Measurements from ENCODE around the gene CAV3.

GRCh38 chr3:8705575-8705974 is 28.0 kb upstream of the CAV3 start:
- TF ChIP-seq, protein P1, sequence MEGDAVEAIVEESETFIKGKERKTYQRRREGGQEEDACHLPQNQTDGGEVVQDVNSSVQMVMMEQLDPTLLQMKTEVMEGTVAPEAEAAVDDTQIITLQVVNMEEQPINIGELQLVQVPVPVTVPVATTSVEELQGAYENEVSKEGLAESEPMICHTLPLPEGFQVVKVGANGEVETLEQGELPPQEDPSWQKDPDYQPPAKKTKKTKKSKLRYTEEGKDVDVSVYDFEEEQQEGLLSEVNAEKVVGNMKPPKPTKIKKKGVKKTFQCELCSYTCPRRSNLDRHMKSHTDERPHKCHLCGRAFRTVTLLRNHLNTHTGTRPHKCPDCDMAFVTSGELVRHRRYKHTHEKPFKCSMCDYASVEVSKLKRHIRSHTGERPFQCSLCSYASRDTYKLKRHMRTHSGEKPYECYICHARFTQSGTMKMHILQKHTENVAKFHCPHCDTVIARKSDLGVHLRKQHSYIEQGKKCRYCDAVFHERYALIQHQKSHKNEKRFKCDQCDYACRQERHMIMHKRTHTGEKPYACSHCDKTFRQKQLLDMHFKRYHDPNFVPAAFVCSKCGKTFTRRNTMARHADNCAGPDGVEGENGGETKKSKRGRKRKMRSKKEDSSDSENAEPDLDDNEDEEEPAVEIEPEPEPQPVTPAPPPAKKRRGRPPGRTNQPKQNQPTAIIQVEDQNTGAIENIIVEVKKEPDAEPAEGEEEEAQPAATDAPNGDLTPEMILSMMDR (IDR thresholded peaks at IDR 0.05 in 2 of 3, conservative IDR thresholded peaks at IDR 0.05 in 1 of 3; ENCODE audit: borderline replicate concordance in 1 of 3, insufficient read depth in 1 of 3, low read depth in 2 of 3, low read length in 2 of 3) = no peak
- TF ChIP-seq EZH2phosphoT487 (IDR thresholded peaks at IDR 0.05; ENCODE audit: borderline replicate concordance) (no peak), EZH2 (IDR thresholded peaks at IDR 0.05) (no peak), POLR2A (IDR thresholded peaks at IDR 0.05; ENCODE audit: borderline replicate concordance, extremely low read depth, insufficient read depth, insufficient read length) (no peak), JUND (IDR thresholded peaks at IDR 0.05) (no peak)
- TF ChIP-seq, protein P2, sequence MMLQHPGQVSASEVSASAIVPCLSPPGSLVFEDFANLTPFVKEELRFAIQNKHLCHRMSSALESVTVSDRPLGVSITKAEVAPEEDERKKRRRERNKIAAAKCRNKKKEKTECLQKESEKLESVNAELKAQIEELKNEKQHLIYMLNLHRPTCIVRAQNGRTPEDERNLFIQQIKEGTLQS (IDR thresholded peaks at IDR 0.05) = no peak
